HCT116 (cell line): ENCODE measurements around the gene PCSK2. TPM values are rescaled to one million over a fixed set of nuclear protein-coding genes. Genes with fewer than 3 reads are reported as not detected.

Source experiments
- ATAC-seq: fragments of 200-7000 bp; cut with Tn5 transposase; 2 replicates; pipeline ENCODE4 v1.9.1; 2020; ENCODE audit warnings: mild to moderate bottlenecking, moderate library complexity
- BruUV-seq: library from RNA; stranded (reverse); fragments of 400-500 nt; replicated peaks from 2 replicates; lab custom pipeline; 2021; lab: Mats Ljungman, UMichigan
- CTCF ChIA-PET: fragments of 300-600 bp; sonication (Branson Sonifier 250); formaldehyde crosslinking; loops from one replicate; lab custom pipeline; 2021; ENCODE audit warnings: antibody characterized with exemption; lab: Charles Lee
- POLR2A ChIA-PET: fragments of 300-600, 350-600 bp; sonication (Branson Sonifier 250); formaldehyde crosslinking; loops from one replicate; lab custom pipeline; 2021; ENCODE audit warnings: antibody characterized with exemption; lab: Charles Lee
- RAD21 ChIA-PET, 2 experiments: fragments of 300-600 bp; sonication (Branson Sonifier 250); formaldehyde crosslinking; loops; one replicate each; lab custom pipeline; 2023; ENCODE audit warnings: low total read pairs in 2 of 2; ENCODE audit not compliant: uncharacterized antibody in 2 of 2, unreplicated experiment in 2 of 2, low non-redundant PET in 1 of 2; lab: Charles Lee
- DNase-seq: peaks from one replicate; pipeline ENCODE4 v3.0.0-alpha.2; 2010; ENCODE audit warnings: low read depth, low spot score
- H2AFZ ChIP-seq: fragments of 200-600 bp; shearing (Covaris generic), sonication (generic); 2 replicates; pipeline ENCODE4 v1.6.1; 2017; ENCODE audit warnings: low read depth, mixed run types, mixed read lengths, antibody characterized with exemption, low read length; ENCODE audit not compliant: poor library complexity, severe bottlenecking
- H3K27ac ChIP-seq: 2 replicates; pipeline ENCODE4 v1.5.1; 2012; ENCODE audit warnings: low read depth, low read length
- H3K27me3 ChIP-seq: fragments of 200-600 bp; sonication (generic); 2 replicates; pipeline ENCODE4 v1.6.1; 2016; ENCODE audit warnings: mixed run types, low read length, mixed read lengths; ENCODE audit not compliant: insufficient read depth
- H3K36me3 ChIP-seq, 2 experiments: fragments of 200-500 bp in 1 of 2; fragments of 200-600 bp in 1 of 2; sonication (Bioruptor generic) in 1 of 2; sonication (generic) in 1 of 2; 2 replicates each; pipeline versions ENCODE4 v1.5.1 to v1.6.1; 2014 to 2016; ENCODE audit warnings: low read length in 2 of 2, inconsistent platforms in 1 of 2, mixed read lengths in 1 of 2, mixed run types in 1 of 2; ENCODE audit not compliant: insufficient read depth in 2 of 2, control insufficient read depth in 1 of 2
- H3K4me1 ChIP-seq, 2 experiments: fragments of 200-600 bp in 1 of 2; sonication (generic) in 1 of 2; 2 replicates each; pipeline versions ENCODE4 v1.5.1 to v1.6.1; 2012 to 2017; ENCODE audit warnings: low read length in 2 of 2, inconsistent platforms in 1 of 2, mild to moderate bottlenecking in 1 of 2, mixed read lengths in 1 of 2, mixed run types in 1 of 2, moderate library complexity in 1 of 2; ENCODE audit not compliant: insufficient read depth in 2 of 2, control insufficient read depth in 1 of 2
- H3K4me2 ChIP-seq: fragments of 200-600 bp; sonication (generic); 2 replicates; pipeline ENCODE4 v1.6.1; 2017; ENCODE audit warnings: mixed run types, low read length, mixed read lengths
- H3K4me3 ChIP-seq, 2 experiments: fragments of 200-600 bp in 1 of 2; sonication (generic) in 1 of 2; replicated peaks in 1 of 2; 2 replicates each; pipeline ENCODE4 v1.5.1; 2011 to 2016; ENCODE audit warnings: low read length in 2 of 2, control low read depth in 1 of 2, low read depth in 1 of 2, mild to moderate bottlenecking in 1 of 2, mixed read lengths in 1 of 2, mixed run types in 1 of 2
- H3K79me2 ChIP-seq: fragments of 200-600 bp; sonication (generic); 2 replicates; pipeline ENCODE4 v1.6.1; 2017; ENCODE audit warnings: mild to moderate bottlenecking, mixed run types, low read length, moderate library complexity, mixed read lengths; ENCODE audit not compliant: insufficient read depth
- H3K9ac ChIP-seq: fragments of 200-600 bp; sonication (generic); 2 replicates; pipeline ENCODE4 v1.6.1; 2016; ENCODE audit warnings: low read length, mixed read lengths
- H3K9me2 ChIP-seq: fragments of 200-600 bp; sonication (generic), shearing (Covaris generic); 2 replicates; pipeline ENCODE4 v1.6.1; 2017; ENCODE audit warnings: mixed run types, mild to moderate bottlenecking, moderate library complexity; ENCODE audit not compliant: insufficient read depth
- H3K9me3 ChIP-seq, 2 experiments: fragments of 200-500 bp in 1 of 2; fragments of 200-600 bp in 1 of 2; sonication (Bioruptor generic) in 1 of 2; sonication (generic) in 1 of 2; 2 replicates each; pipeline ENCODE4 v1.6.1; 2014 to 2017; ENCODE audit warnings: low read length in 2 of 2, mixed read lengths in 2 of 2, inconsistent platforms in 1 of 2, low read depth in 1 of 2, mild to moderate bottlenecking in 1 of 2, mixed run types in 1 of 2, moderate library complexity in 1 of 2; ENCODE audit not compliant: control insufficient read depth in 1 of 2, insufficient read depth in 1 of 2
- H4K20me1 ChIP-seq: fragments of 200-600 bp; sonication (generic), shearing (Covaris generic); 2 replicates; pipeline ENCODE4 v1.6.1; 2017; ENCODE audit warnings: mixed run types, mild to moderate bottlenecking, moderate library complexity; ENCODE audit not compliant: insufficient read depth
- EGR1 ChIP-seq: IDR thresholded peaks from 2 replicates; pipeline ENCODE4 v1.6.1; 2012; ENCODE audit warnings: low read depth
- EZH2phosphoT487 ChIP-seq: fragments of 200-600 bp; IDR thresholded peaks from 2 replicates; pipeline ENCODE4 v1.6.1; 2018; ENCODE audit warnings: antibody characterized with exemption, borderline replicate concordance
- JUND ChIP-seq: IDR thresholded peaks from 2 replicates; pipeline ENCODE4 v1.6.1; 2012
- POLR2A ChIP-seq: IDR thresholded peaks from 2 replicates; pipeline ENCODE4 v1.7.0; 2011; ENCODE audit warnings: borderline replicate concordance; ENCODE audit not compliant: insufficient read depth, insufficient read length; ENCODE audit errors: extremely low read depth
- POLR2AphosphoS5 ChIP-seq: IDR thresholded peaks from 2 replicates; pipeline ENCODE4 v1.6.1; 2011; ENCODE audit warnings: mild to moderate bottlenecking, low read depth, low read length, moderate library complexity
- RAD21 ChIP-seq: IDR thresholded peaks from 2 replicates; pipeline ENCODE4 v1.6.1; 2012; ENCODE audit warnings: low read depth, mild to moderate bottlenecking
- SIN3A ChIP-seq: IDR thresholded peaks from 2 replicates; pipeline ENCODE4 v1.6.1; 2012; ENCODE audit warnings: low read depth
- SRF ChIP-seq: IDR thresholded peaks from 2 replicates; pipeline ENCODE4 v1.6.1; 2012; ENCODE audit warnings: low read depth
- ZFX ChIP-seq: fragments of 450-650 bp; IDR thresholded peaks from 2 replicates; pipeline ENCODE4 v1.6.1; 2017
- ZNF274 ChIP-seq: fragments of 200-500 bp; sonication (Bioruptor generic); IDR thresholded peaks from 2 replicates; pipeline ENCODE4 v1.6.1; 2014; ENCODE audit warnings: mild to moderate bottlenecking, low read depth, low read length, inconsistent platforms
- intact Hi-C: fragments of 100-400 bp; cut with micrococcal nuclease; formaldehyde crosslinking; loops from 2 replicates; pipeline ENCODE4 v1.10.0; 2022
- total RNA-seq: library from RNA; stranded (reverse); gene quantifications from one replicate; pipeline ENCODE4 v1.2.1, GENCODE V29; 2021; ENCODE audit not compliant: unreplicated experiment
- TF ChIP-seq, protein P1 (sequence below): IDR thresholded peaks from 2 replicates; pipeline ENCODE4 v1.6.1; 2012
- TF ChIP-seq, protein P2 (sequence below): IDR thresholded peaks from 2 replicates; pipeline ENCODE4 v1.6.1; 2012; ENCODE audit warnings: low read depth
- TF ChIP-seq, protein P3 (sequence below): IDR thresholded peaks from 2 replicates; pipeline ENCODE4 v1.6.1; 2011; ENCODE audit warnings: mild to moderate bottlenecking, low read length, moderate library complexity; ENCODE audit not compliant: insufficient replicate concordance; ENCODE audit errors: extremely low read depth
- TF ChIP-seq, protein P4 (sequence below), 3 experiments: fragments of 200-600 bp in 1 of 3; sonication (generic) in 1 of 3; IDR thresholded peaks in 2 of 3; conservative IDR thresholded peaks in 1 of 3; 2 replicates each; pipeline ENCODE4 v1.5.1; 2012 to 2017; ENCODE audit warnings: low read depth in 2 of 3, low read length in 2 of 3, antibody characterized with exemption in 1 of 3, borderline replicate concordance in 1 of 3, control low read depth in 1 of 3, mild to moderate bottlenecking in 1 of 3, mixed read lengths in 1 of 3, mixed run types in 1 of 3, moderate library complexity in 1 of 3; ENCODE audit not compliant: insufficient read depth in 1 of 3

Gene PCSK2
- total RNA-seq, 1 experiment from 2014 or later, result not detected

DNA sequence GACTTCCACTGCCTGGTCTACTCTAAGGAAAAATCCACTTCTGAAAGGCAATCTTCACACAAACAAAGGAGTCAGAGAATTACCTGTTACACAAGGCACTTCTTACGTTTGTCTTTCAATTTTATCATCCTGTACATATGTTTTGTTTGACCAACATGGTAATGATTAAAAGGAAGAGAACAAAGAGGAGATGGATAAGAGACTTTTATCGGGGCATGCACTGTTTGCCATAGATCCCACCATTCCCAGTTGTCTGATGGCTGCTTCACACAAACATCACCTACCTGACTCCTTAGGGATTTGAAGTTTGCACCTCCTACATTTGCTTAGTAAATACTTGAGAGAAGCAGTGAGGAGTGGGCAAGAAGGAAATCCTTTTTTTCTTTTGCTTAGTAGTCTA is 217.3 kb downstream of the PCSK2 start:
- BruUV-seq, result no TSS peak
- Histone ChIP-seq H3K27ac (no peak overlapping the region), H3K36me3 (no peaks in the 10 kb centered on the region), H2AFZ (no peak overlapping the region), H3K9ac (no peak overlapping the region), H3K4me3 (no peak overlapping the region), H3K27me3 (peaks cover 33% of the 10 kb centered on the region)
- CTCF ChIA-PET, result no interaction called here
- TF ChIP-seq SRF (no peak), EZH2phosphoT487 (no peak), SIN3A (no peak), POLR2A (no peak), POLR2AphosphoS5 (no peak), JUND (no peak), EGR1 (no peak), ZFX (no peak), ZNF274 (no peak), RAD21 (no peak)
- TF ChIP-seq, protein P1, sequence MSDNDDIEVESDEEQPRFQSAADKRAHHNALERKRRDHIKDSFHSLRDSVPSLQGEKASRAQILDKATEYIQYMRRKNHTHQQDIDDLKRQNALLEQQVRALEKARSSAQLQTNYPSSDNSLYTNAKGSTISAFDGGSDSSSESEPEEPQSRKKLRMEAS, result no peak
- TF ChIP-seq, protein P2, sequence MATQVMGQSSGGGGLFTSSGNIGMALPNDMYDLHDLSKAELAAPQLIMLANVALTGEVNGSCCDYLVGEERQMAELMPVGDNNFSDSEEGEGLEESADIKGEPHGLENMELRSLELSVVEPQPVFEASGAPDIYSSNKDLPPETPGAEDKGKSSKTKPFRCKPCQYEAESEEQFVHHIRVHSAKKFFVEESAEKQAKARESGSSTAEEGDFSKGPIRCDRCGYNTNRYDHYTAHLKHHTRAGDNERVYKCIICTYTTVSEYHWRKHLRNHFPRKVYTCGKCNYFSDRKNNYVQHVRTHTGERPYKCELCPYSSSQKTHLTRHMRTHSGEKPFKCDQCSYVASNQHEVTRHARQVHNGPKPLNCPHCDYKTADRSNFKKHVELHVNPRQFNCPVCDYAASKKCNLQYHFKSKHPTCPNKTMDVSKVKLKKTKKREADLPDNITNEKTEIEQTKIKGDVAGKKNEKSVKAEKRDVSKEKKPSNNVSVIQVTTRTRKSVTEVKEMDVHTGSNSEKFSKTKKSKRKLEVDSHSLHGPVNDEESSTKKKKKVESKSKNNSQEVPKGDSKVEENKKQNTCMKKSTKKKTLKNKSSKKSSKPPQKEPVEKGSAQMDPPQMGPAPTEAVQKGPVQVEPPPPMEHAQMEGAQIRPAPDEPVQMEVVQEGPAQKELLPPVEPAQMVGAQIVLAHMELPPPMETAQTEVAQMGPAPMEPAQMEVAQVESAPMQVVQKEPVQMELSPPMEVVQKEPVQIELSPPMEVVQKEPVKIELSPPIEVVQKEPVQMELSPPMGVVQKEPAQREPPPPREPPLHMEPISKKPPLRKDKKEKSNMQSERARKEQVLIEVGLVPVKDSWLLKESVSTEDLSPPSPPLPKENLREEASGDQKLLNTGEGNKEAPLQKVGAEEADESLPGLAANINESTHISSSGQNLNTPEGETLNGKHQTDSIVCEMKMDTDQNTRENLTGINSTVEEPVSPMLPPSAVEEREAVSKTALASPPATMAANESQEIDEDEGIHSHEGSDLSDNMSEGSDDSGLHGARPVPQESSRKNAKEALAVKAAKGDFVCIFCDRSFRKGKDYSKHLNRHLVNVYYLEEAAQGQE, result no peak
- TF ChIP-seq, protein P3, sequence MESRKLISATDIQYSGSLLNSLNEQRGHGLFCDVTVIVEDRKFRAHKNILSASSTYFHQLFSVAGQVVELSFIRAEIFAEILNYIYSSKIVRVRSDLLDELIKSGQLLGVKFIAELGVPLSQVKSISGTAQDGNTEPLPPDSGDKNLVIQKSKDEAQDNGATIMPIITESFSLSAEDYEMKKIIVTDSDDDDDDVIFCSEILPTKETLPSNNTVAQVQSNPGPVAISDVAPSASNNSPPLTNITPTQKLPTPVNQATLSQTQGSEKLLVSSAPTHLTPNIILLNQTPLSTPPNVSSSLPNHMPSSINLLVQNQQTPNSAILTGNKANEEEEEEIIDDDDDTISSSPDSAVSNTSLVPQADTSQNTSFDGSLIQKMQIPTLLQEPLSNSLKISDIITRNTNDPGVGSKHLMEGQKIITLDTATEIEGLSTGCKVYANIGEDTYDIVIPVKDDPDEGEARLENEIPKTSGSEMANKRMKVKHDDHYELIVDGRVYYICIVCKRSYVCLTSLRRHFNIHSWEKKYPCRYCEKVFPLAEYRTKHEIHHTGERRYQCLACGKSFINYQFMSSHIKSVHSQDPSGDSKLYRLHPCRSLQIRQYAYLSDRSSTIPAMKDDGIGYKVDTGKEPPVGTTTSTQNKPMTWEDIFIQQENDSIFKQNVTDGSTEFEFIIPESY, result no peak
- TF ChIP-seq, protein P4, sequence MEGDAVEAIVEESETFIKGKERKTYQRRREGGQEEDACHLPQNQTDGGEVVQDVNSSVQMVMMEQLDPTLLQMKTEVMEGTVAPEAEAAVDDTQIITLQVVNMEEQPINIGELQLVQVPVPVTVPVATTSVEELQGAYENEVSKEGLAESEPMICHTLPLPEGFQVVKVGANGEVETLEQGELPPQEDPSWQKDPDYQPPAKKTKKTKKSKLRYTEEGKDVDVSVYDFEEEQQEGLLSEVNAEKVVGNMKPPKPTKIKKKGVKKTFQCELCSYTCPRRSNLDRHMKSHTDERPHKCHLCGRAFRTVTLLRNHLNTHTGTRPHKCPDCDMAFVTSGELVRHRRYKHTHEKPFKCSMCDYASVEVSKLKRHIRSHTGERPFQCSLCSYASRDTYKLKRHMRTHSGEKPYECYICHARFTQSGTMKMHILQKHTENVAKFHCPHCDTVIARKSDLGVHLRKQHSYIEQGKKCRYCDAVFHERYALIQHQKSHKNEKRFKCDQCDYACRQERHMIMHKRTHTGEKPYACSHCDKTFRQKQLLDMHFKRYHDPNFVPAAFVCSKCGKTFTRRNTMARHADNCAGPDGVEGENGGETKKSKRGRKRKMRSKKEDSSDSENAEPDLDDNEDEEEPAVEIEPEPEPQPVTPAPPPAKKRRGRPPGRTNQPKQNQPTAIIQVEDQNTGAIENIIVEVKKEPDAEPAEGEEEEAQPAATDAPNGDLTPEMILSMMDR (IDR thresholded peaks at IDR 0.05 in 2 of 3, conservative IDR thresholded peaks at IDR 0.05 in 1 of 3; ENCODE audit: borderline replicate concordance in 1 of 3, insufficient read depth in 1 of 3, low read depth in 2 of 3, low read length in 2 of 3), result no peak
- TF ChIP-seq, all 23 proteins: peak for 0
- Histone ChIP-seq H3K9me3 (no peaks in the 10 kb centered on the region), H3K79me2 (no peaks in the 10 kb centered on the region), H3K9me2 (no peaks in the 10 kb centered on the region), H4K20me1 (no peaks in the 10 kb centered on the region), H3K4me2 (no peak overlapping the region), H3K4me1 (no peaks in the 10 kb centered on the region)
- ATAC-seq (no peak), DNase-seq (no peak)
- POLR2A ChIA-PET, result no interaction called here
- intact Hi-C loops, result no loop called here
- RAD21 ChIA-PET, result no interaction called here
